Measurements from ENCODE around the gene NOP9. TPM values are rescaled to one million over a fixed set of nuclear protein-coding genes. Genes with fewer than 3 reads are reported as not detected.

The NOP9 gene
- total and polyA plus RNA-seq, 8 donors = 22.4 to 28.4 (median 25.1) TPM

DNA sequence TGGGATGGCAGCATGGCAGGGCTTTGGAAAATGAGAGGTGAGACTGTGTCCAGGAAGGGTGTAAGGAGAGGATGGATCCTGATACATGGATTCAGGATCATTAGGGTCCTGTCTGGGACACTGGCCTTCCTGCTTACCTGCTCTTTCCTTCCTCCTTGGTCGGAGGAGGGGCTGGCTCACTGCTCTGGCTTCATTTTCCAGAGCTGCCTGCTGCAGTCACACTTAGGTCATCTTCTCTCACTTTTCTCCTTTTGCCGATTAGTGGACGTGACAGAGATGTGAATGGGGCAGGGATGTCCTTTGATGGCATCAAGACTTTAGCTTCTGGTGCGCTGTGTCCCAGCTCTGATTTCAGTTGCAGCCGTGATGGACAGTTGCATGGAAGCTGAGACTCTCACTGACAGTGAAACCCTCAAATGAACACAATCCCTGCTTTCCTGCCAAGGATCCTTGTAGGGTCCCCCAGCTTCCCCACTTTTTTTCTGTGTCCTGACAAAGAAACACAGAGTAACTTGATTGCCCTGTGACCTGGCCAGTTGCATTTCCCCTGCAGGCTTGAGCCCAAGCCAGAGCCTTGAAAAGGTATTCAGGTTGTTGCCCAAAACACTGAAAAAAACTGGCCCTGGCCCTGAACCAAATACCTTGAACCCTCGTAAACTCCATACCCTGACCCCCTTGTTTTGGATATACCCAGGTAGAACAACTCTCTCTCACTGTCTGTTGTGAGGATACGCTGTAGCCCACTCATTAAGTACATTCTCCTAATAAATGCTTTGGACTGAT, 8.9 kb downstream of the NOP9 start:
- H3K4me1 ChIP-seq = peaks cover 19 to 61% of the 10 kb centered on the region in 2 donors
- H3K27ac ChIP-seq = peak overlapping the region in 1 of 2 donors; percentile 6
- H3K9me3 ChIP-seq = no peaks in the 10 kb centered on the region
- intact Hi-C loops (cut with DNase I) = no loop called here
- peaks cover 3 to 44% of the 10 kb centered on the region in 2 donors for H3K36me3 ChIP-seq
- no peak for ATAC-seq
- no peaks in the 10 kb centered on the region for H3K27me3 ChIP-seq
- DNase-seq = no peak
- H3K4me3 ChIP-seq = no peak overlapping the region
- TF ChIP-seq, protein P1, sequence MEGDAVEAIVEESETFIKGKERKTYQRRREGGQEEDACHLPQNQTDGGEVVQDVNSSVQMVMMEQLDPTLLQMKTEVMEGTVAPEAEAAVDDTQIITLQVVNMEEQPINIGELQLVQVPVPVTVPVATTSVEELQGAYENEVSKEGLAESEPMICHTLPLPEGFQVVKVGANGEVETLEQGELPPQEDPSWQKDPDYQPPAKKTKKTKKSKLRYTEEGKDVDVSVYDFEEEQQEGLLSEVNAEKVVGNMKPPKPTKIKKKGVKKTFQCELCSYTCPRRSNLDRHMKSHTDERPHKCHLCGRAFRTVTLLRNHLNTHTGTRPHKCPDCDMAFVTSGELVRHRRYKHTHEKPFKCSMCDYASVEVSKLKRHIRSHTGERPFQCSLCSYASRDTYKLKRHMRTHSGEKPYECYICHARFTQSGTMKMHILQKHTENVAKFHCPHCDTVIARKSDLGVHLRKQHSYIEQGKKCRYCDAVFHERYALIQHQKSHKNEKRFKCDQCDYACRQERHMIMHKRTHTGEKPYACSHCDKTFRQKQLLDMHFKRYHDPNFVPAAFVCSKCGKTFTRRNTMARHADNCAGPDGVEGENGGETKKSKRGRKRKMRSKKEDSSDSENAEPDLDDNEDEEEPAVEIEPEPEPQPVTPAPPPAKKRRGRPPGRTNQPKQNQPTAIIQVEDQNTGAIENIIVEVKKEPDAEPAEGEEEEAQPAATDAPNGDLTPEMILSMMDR (IDR thresholded peaks at IDR 0.05) = peak in 1 of 2 donors; percentile 30

DNA sequence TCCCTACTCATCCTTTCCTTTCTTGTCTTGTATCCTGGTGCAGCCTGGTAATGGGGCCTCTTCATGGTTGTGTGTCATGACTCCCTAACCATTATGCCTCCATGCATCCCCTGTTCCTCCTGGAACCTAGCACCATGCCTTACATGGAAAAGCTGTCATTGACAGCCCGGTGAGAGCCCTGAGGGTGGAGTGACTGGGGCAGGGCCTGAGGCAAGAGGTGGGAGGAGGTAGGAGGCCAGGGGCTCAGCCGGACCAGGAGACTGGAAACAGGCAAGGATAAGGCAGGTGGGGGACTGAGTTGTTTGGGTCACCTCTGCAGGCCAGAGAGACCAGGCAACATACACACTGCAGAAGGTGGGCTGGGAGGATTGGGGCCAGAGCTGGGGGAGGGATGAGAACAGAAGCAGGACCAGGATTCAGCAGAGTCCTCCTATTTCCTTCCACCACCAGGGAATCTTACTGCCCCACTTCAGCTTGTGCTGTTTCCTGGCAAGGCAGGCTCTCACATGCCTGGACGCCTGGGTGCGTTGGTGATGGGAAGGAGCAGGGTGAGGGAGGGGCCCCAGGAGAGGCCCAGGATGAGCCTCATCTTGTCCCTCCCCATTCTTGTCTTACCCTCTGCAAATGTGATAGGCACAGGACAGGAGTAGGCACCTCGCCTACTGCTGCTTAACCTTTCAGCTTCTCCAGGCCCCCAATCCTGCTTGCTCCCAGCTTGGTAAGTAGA, 10.1 kb downstream of the NOP9 start, which contains the start of gene LTB4R2:
Gene LTB4R2 (plus strand): TSS at position 603 of the 727 bp plus-strand sequence. CDS start 525 bp downstream, outside the sequence.
- Histone ChIP-seq H3K36me3 (peaks cover 0 to 32% of the 10 kb centered on the region in 2 donors), H3K4me3 (peak within 1 kb of the TSS; percentile 59 to 64), H3K27ac (peak within 1 kb of the TSS; percentile 86 to 95), H3K4me1 (peaks cover 28 to 73% of the 10 kb centered on the region in 2 donors), H3K27me3 (no peaks in the 10 kb centered on the region), H3K9me3 (no peaks in the 10 kb centered on the region)
- DNase-seq (no peak), ATAC-seq (no peak)
- TF ChIP-seq, protein P1 (IDR thresholded peaks at IDR 0.05) = no peak
- intact Hi-C loops (cut with DNase I) = no loop called here

DNA sequence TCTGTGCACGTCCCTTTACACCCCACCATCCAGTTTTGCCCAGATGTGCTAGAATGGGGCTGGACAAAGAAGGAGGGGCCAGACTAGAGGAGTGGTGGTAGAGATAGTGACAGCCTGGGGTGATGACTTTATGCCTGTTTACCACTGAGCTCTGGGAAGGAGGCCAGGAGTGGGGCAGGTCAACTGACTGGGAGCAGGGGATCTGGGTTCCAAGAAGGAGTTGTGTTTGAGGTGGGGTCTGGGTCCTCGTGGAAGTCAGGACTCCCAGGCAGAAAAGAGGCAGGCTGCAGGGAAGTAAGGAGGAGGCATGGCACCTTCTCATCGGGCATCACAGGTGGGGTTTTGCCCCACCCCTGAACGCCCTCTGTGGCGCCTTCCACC, 10.6 kb downstream of the NOP9 start:
- H3K4me1 ChIP-seq = peaks cover 28 to 78% of the 10 kb centered on the region in 2 donors
- H3K9me3 ChIP-seq = no peaks in the 10 kb centered on the region
- intact Hi-C loops (cut with DNase I) = no loop called here
- H3K27ac ChIP-seq = peak overlapping the region; percentile 86 to 95
- peak overlapping the region; percentile 59 to 64 for H3K4me3 ChIP-seq
- no peak for DNase-seq
- ATAC-seq = no peak
- TF ChIP-seq, protein P1 (IDR thresholded peaks at IDR 0.05) = no peak
- H3K36me3 ChIP-seq = peaks cover 0 to 27% of the 10 kb centered on the region in 2 donors
- H3K27me3 ChIP-seq = no peaks in the 10 kb centered on the region

DNA sequence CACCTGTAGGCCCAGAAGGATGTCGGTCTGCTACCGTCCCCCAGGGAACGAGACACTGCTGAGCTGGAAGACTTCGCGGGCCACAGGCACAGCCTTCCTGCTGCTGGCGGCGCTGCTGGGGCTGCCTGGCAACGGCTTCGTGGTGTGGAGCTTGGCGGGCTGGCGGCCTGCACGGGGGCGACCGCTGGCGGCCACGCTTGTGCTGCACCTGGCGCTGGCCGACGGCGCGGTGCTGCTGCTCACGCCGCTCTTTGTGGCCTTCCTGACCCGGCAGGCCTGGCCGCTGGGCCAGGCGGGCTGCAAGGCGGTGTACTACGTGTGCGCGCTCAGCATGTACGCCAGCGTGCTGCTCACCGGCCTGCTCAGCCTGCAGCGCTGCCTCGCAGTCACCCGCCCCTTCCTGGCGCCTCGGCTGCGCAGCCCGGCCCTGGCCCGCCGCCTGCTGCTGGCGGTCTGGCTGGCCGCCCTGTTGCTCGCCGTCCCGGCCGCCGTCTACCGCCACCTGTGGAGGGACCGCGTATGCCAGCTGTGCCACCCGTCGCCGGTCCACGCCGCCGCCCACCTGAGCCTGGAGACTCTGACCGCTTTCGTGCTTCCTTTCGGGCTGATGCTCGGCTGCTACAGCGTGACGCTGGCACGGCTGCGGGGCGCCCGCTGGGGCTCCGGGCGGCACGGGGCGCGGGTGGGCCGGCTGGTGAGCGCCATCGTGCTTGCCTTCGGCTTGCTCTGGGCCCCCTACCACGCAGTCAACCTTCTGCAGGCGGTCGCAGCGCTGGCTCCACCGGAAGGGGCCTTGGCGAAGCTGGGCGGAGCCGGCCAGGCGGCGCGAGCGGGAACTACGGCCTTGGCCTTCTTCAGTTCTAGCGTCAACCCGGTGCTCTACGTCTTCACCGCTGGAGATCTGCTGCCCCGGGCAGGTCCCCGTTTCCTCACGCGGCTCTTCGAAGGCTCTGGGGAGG, 11.3 kb downstream of the NOP9 start, which contains the start of gene LTB4R:
Gene LTB4R (plus strand): TSS at position 857 of the 959 bp plus-strand sequence. CDS start 4,150 bp downstream, outside the sequence.
- peak within 1 kb of the TSS; percentile 86 to 95 for H3K27ac ChIP-seq
- ATAC-seq = peak; percentile 82
- peaks cover 0 to 23% of the 10 kb centered on the region in 2 donors for H3K36me3 ChIP-seq
- H3K4me3 ChIP-seq = peak within 1 kb of the TSS; percentile 59 to 64
- TF ChIP-seq, protein P1 (IDR thresholded peaks at IDR 0.05) = peak; percentile 22 to 40
- no peaks in the 10 kb centered on the region for H3K9me3 ChIP-seq
- H3K27me3 ChIP-seq = peaks cover 0 to 5% of the 10 kb centered on the region in 2 donors
- intact Hi-C loops (cut with DNase I) = no loop called here
- DNase-seq = peak; percentile 65 to 94 (median 82)
- H3K4me1 ChIP-seq = peaks cover 28 to 85% of the 10 kb centered on the region in 2 donors
